Measurements from ENCODE around the gene IL16.

The IL16 gene

GRCh38 chr15:81277851-81278250, 81.2 kb downstream of the IL16 start:
- no peak for DNase-seq

- no peak for DNase-seq
These were observed 81.8 kb downstream of the IL16 start for GRCh38 chr15:81278306-81279029.

GRCh38 chr15:81279621-81280485, 83.2 kb downstream of the IL16 start:
- peak; percentile 68 for DNase-seq

GRCh38 chr15:81280696-81281455, 84.2 kb downstream of the IL16 start:
- DNase-seq = no peak

GRCh38 chr15:81281456-81281735, 84.7 kb downstream of the IL16 start:
- no peak for DNase-seq

- no peak for DNase-seq
These were observed 85.3 kb downstream of the IL16 start for GRCh38 chr15:81281766-81282605.

- DNase-seq = no peak
These were observed 85.9 kb downstream of the IL16 start for GRCh38 chr15:81282606-81282895.

- DNase-seq = no peak
These were observed 86.2 kb downstream of the IL16 start for GRCh38 chr15:81282911-81283310.

GRCh38 chr15:81284256-81285031, 87.8 kb downstream of the IL16 start:
- DNase-seq = no peak

GRCh38 chr15:81285461-81285860, 88.8 kb downstream of the IL16 start:
- no peak for DNase-seq

- no peak for DNase-seq
These were observed 90.0 kb downstream of the IL16 start for GRCh38 chr15:81286621-81287121.

GRCh38 chr15:81288040-81288439, 91.4 kb downstream of the IL16 start:
- DNase-seq = no peak

GRCh38 chr15:81288616-81289015, 91.9 kb downstream of the IL16 start:
- no peak for DNase-seq

GRCh38 chr15:81289910-81290309, 93.2 kb downstream of the IL16 start:
- DNase-seq = no peak

- DNase-seq = no peak
These were observed 95.3 kb downstream of the IL16 start for GRCh38 chr15:81291916-81292522.

- no peak for DNase-seq
These were observed 95.9 kb downstream of the IL16 start for GRCh38 chr15:81292523-81293001.

GRCh38 chr15:81293728-81294515, 97.2 kb downstream of the IL16 start:
- no peak for DNase-seq

- DNase-seq = no peak
These were observed 97.8 kb downstream of the IL16 start for GRCh38 chr15:81294516-81294880.

- DNase-seq = no peak
These were observed 98.9 kb downstream of the IL16 start for GRCh38 chr15:81295486-81296121.

GRCh38 chr15:81296186-81296585, 99.5 kb downstream of the IL16 start:
- DNase-seq = no peak
